CD14-positive monocyte (primary cell): ENCODE data around the gene PHF12. TPM values are rescaled to one million over a fixed set of nuclear protein-coding genes. Genes with fewer than 3 reads are reported as not detected.
A peak's percentile ranks its signal among the peaks of the same experiment; 100 is the strongest.

Source experiments
- DNase-seq, 3 donors: peaks; one replicate each; pipeline ENCODE4 v3.0.0-alpha.2; 2011 to 2022
- H2AFZ ChIP-seq: 2 replicates; pipeline ENCODE4 v1.6.0; 2012; ENCODE audit warnings: mild to moderate bottlenecking, low read depth, low read length, inconsistent platforms; ENCODE audit not compliant: insufficient read depth, poor library complexity, severe bottlenecking
- H3K27ac ChIP-seq, 2 donors: 1 replicate in 1 of 2; 2 replicates in 1 of 2; pipeline ENCODE4 v1.5.1; 2012 to 2013; ENCODE audit warnings: low read length in 2 of 2, control low read depth in 1 of 2, inconsistent platforms in 1 of 2, low read depth in 1 of 2, mild to moderate bottlenecking in 1 of 2
- H3K27me3 ChIP-seq, 2 donors: one replicate each; pipeline versions ENCODE4 v1.6.0 to v1.6.1; 2011 to 2013; ENCODE audit warnings: low read length in 2 of 2; ENCODE audit not compliant: control insufficient read depth in 2 of 2, insufficient read depth in 2 of 2
- H3K36me3 ChIP-seq, 2 donors: replicated peaks in 1 of 2; 1 replicate in 1 of 2; 2 replicates in 1 of 2; pipeline versions ENCODE4 v1.5.1 to v1.6.1; 2012 to 2013; ENCODE audit warnings: low read length in 2 of 2, control low read depth in 1 of 2, inconsistent platforms in 1 of 2, mild to moderate bottlenecking in 1 of 2; ENCODE audit not compliant: insufficient read depth in 2 of 2, control insufficient read depth in 1 of 2
- H3K4me1 ChIP-seq, 2 donors: 1 replicate in 1 of 2; 2 replicates in 1 of 2; pipeline versions ENCODE4 v1.5.1 to v1.6.1; 2012 to 2013; ENCODE audit warnings: low read length in 2 of 2, control low read depth in 1 of 2, inconsistent platforms in 1 of 2, mild to moderate bottlenecking in 1 of 2, moderate library complexity in 1 of 2; ENCODE audit not compliant: insufficient read depth in 2 of 2, control insufficient read depth in 1 of 2
- H3K4me2 ChIP-seq: replicated peaks from 2 replicates; pipeline ENCODE3; 2012; ENCODE audit warnings: low read length, moderate library complexity, mild to moderate bottlenecking; ENCODE audit not compliant: poor library complexity, severe bottlenecking; ENCODE audit errors: extremely low read depth
- H3K4me3 ChIP-seq, 3 experiments: fragments of 200-600 bp in 1 of 3; sonication (generic) in 1 of 3; replicated peaks in 1 of 3; 1 replicate in 2 of 3; 2 replicates in 1 of 3; pipeline ENCODE4 v1.5.1; 2011 to 2013; ENCODE audit warnings: low read length in 3 of 3, mild to moderate bottlenecking in 3 of 3, control low read depth in 2 of 3, low read depth in 2 of 3, inconsistent platforms in 1 of 3, moderate library complexity in 1 of 3
- H3K79me2 ChIP-seq: 2 replicates; pipeline ENCODE4 v1.6.0; 2012; ENCODE audit warnings: mild to moderate bottlenecking, control low read depth, inconsistent platforms, low read length, moderate library complexity; ENCODE audit not compliant: insufficient read depth
- H3K9ac ChIP-seq: 2 replicates; pipeline ENCODE4 v1.6.0; 2017; ENCODE audit warnings: low read length, mild to moderate bottlenecking; ENCODE audit not compliant: insufficient read depth, poor library complexity, severe bottlenecking
- H3K9me3 ChIP-seq, 2 donors: replicated peaks in 1 of 2; 1 replicate in 1 of 2; 2 replicates in 1 of 2; pipeline versions ENCODE4 v1.5.1 to v1.6.1; 2012 to 2013; ENCODE audit warnings: low read length in 2 of 2, control low read depth in 1 of 2; ENCODE audit not compliant: control insufficient read depth in 1 of 2, insufficient read depth in 1 of 2
- H4K20me1 ChIP-seq: 2 replicates; pipeline ENCODE4 v1.6.0; 2012; ENCODE audit warnings: mild to moderate bottlenecking, low read length, control low read depth, moderate library complexity; ENCODE audit not compliant: insufficient read depth
- H3K27ac Mint-ChIP-seq, 7 donors: one replicate each; pipeline ENCODE4 v1.8.0; 2020; ENCODE audit warnings: mild to moderate bottlenecking in 7 of 7, mixed read lengths in 7 of 7, moderate library complexity in 6 of 7, inconsistent platforms in 2 of 7
- H3K27me3 Mint-ChIP-seq, 3 donors: one replicate each; pipeline ENCODE4 v1.8.0; 2021 to 2022; ENCODE audit warnings: low read depth in 3 of 3, mild to moderate bottlenecking in 3 of 3, mixed read lengths in 3 of 3, moderate library complexity in 3 of 3, inconsistent platforms in 1 of 3
- H3K36me3 Mint-ChIP-seq, 2 donors: one replicate each; pipeline ENCODE4 v1.8.0; 2020; ENCODE audit warnings: mixed read lengths in 2 of 2, inconsistent platforms in 1 of 2, mild to moderate bottlenecking in 1 of 2
- H3K4me1 Mint-ChIP-seq: one replicate; pipeline ENCODE4 v1.8.0; 2020; ENCODE audit warnings: mild to moderate bottlenecking, mixed read lengths
- H3K4me3 Mint-ChIP-seq, 2 donors: one replicate each; pipeline ENCODE4 v1.8.0; 2020; ENCODE audit warnings: mild to moderate bottlenecking in 2 of 2, mixed read lengths in 2 of 2, moderate library complexity in 1 of 2
- H3K9me3 Mint-ChIP-seq, 7 donors: one replicate each; pipeline ENCODE4 v1.8.0; 2020 to 2022; ENCODE audit warnings: mixed read lengths in 7 of 7, mild to moderate bottlenecking in 6 of 7, moderate library complexity in 6 of 7, inconsistent platforms in 2 of 7
- CTCF ChIP-seq: fragments of 200-600 bp; IDR thresholded peaks from one replicate; pipeline ENCODE4 v1.8.0; 2022; ENCODE audit warnings: antibody characterized with exemption, mild to moderate bottlenecking
- WGBS: methylation state at CpG from one replicate; pipeline ENCODE4 v1.1.5; 2013; ENCODE audit warnings: missing lambda C conversion rate; ENCODE audit not compliant: insufficient coverage; 5-methylcytosine and 5-hydroxymethylcytosine counted together
- intact Hi-C, 2 donors: fragments of 100-400 bp; cut with micrococcal nuclease; formaldehyde crosslinking; loops; one replicate each; pipeline versions ENCODE4 v1.15.0 to v1.15.1; 2023
- polyA plus RNA-seq, 3 donors: library from polyadenylated mRNA; depleted of rRNA in 1 of 3; unstranded in 2 of 3; stranded (reverse) in 1 of 3; fragments of 300-500 nt in 2 of 3; fragments of >200 nt in 1 of 3; fragmentation: Illumina TruSeq in 2 of 3; gene quantifications; 1 replicate in 2 of 3; 2 replicates in 1 of 3; pipeline ENCODE4 v1.2.3, GENCODE V29; 2012 to 2021

PHF12 gene
- polyA plus RNA-seq, 3 donors, result 1.4 to 62.5 (median 2.5) TPM

- no peak overlapping the region for H3K9ac ChIP-seq
- H3K27ac ChIP-seq, result no peak overlapping the region
These were observed 86.1 kb downstream of the PHF12 start for GRCh38 chr17:28864991-28865849.

DNA sequence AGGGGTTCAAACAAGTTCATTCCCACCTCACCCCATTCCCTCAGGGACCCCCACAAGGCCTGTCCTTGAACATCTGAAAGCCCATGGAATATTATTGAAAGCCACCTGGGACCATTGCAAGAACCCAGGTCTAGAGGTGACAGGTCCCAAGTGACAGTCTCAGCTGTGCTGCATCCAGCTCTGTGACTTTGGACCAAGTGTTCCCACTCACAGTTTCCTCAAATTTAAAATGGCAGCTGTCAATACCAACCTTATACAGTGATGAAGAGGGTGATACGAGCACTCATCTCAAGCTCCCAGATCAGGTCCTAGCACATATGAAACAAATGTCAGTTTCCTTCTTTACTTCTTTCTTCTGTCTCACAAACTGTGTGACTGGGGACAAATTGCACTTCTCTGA lies 87.4 kb downstream of the PHF12 start:
- H3K27me3 ChIP-seq, result no peaks in the 10 kb centered on the region
- no peak for TF ChIP-seq CTCF
- Mint-ChIP-seq H3K27ac (no peak overlapping the region), H3K36me3 (peaks cover 14 to 27% of the 10 kb centered on the region in 2 donors), H3K4me1 (peaks cover 8% of the 10 kb centered on the region), H3K27me3 (peaks cover 0 to 2% (median 0%) of the 10 kb centered on the region in 3 donors), H3K9me3 (no peaks in the 10 kb centered on the region), H3K4me3 (no peak overlapping the region)
- intact Hi-C loops, result no loop called here
- peaks cover 3 to 9% of the 10 kb centered on the region in 2 donors for H3K4me1 ChIP-seq
- no peak for DNase-seq
- no peaks in the 10 kb centered on the region for H4K20me1 ChIP-seq
- H3K9me3 ChIP-seq, result no peaks in the 10 kb centered on the region
- H3K27ac ChIP-seq, result no peak overlapping the region
- no peak overlapping the region for H3K9ac ChIP-seq
- H3K79me2 ChIP-seq, result no peaks in the 10 kb centered on the region
- H3K4me3 ChIP-seq, result no peak overlapping the region
- WGBS, result no CpG with 5 or more reads among the region's 1 CpG
- H3K36me3 ChIP-seq, result peaks cover 16 to 22% of the 10 kb centered on the region in 2 donors
- no peak overlapping the region for H3K4me2 ChIP-seq
- no peak overlapping the region for H2AFZ ChIP-seq

More at GRCh38 chr17:28864991-28865849, 86.1 kb downstream of the PHF12 start:
- peaks cover 6 to 14% of the 10 kb centered on the region in 2 donors for H3K36me3 Mint-ChIP-seq
- no peaks in the 10 kb centered on the region for H3K79me2 ChIP-seq
- H3K27me3 Mint-ChIP-seq, result peaks cover 0 to 2% (median 2%) of the 10 kb centered on the region in 3 donors
- DNase-seq, result no peak
- H3K27ac Mint-ChIP-seq, result peak overlapping the region in 1 of 7 donors; percentile 26
- H3K4me1 ChIP-seq, result peaks cover 3 to 9% of the 10 kb centered on the region in 2 donors
- H3K4me1 Mint-ChIP-seq, result peaks cover 8% of the 10 kb centered on the region
- intact Hi-C loops, result no loop called here
- no peak for TF ChIP-seq CTCF
- H2AFZ ChIP-seq, result peak overlapping the region; percentile 62
- no peak overlapping the region for H3K4me3 ChIP-seq
- H3K27me3 ChIP-seq, result no peaks in the 10 kb centered on the region
- WGBS, result 86% methylated on average over 6 of the region's 11 CpGs
- H3K4me3 Mint-ChIP-seq, result no peak overlapping the region
- no peak overlapping the region for H3K4me2 ChIP-seq
- H3K9me3 ChIP-seq, result no peaks in the 10 kb centered on the region
- no peaks in the 10 kb centered on the region for H4K20me1 ChIP-seq
- H3K9me3 Mint-ChIP-seq, result no peaks in the 10 kb centered on the region
- peaks cover 8 to 11% of the 10 kb centered on the region in 2 donors for H3K36me3 ChIP-seq
